SK-N-MC (cell line): ENCODE data around the gene SVOP.

ENCODE experiments used
- EZH2 ChIP-seq: fragments of 200-600 bp; sonication (generic); IDR thresholded peaks from one replicate; pipeline ENCODE4 v1.6.1; 2017; ENCODE audit warnings: antibody characterized with exemption
- POLR2AphosphoS5 ChIP-seq: IDR thresholded peaks from 2 replicates; pipeline ENCODE4 v1.6.1; 2012; ENCODE audit warnings: mild to moderate bottlenecking, low read depth, low read length, borderline replicate concordance

DNA sequence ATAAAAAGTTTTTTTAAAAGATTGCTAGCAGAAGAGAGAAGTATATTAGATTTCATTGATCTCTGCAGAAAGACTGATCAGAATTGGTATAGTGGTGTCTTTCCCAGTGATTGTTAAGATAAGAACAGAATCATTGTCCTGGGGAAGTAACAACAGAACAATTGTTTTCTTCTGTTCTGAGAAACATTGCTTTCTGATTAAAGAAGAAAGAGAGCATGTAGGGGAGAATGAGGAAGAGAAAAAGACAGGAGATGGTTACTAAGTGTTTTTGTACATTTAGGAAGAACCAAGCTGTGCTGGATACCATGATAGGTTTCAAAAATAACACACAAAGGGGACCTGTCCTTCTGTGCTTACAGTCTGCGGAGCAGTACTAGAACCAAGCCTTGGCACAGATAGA lies 36.5 kb upstream of the SVOP start:
- TF ChIP-seq EZH2 (no peak), POLR2AphosphoS5 (no peak)
